GM19239 (cell line): ENCODE data around the gene HARBI1.

Source experiments
- DNase-seq: peaks from one replicate; pipeline ENCODE4 v3.0.0; 2011; ENCODE audit warnings: low spot score; ENCODE audit not compliant: insufficient read length
- FAIRE-seq: peaks from 2 replicates; lab custom pipeline; 2011; peaks lifted over from hg19 to GRCh38; lab: Jason Lieb, UNC

HARBI1 gene

GRCh38 chr11:46559815-46560214 lies 57.2 kb downstream of the HARBI1 start:
- FAIRE-seq, result no peak
- DNase-seq, result no peak

DNA sequence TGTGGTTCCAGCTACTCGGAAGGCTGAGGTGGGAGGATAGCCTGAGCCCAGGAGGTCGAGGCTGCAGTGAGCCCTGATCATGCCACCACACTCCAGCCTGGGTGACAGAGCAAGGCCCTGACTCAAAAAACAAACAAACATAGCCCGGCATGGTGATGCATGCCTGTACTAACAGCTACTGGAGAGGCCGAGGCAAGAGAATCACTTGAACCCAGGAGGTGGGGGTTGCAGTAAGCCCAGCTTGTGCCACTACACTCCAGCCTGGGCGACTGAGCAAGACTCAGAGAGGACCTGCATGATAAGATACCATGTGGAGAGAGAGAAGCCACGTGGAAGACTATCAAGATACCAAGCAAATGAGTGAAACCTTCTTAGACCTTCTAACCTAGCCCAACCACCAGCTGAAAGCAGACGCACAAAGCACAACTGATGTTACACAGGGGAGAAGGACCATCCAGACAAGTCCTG lies 59.3 kb downstream of the HARBI1 start:
- FAIRE-seq, result no peak
- DNase-seq, result no peak

DNA sequence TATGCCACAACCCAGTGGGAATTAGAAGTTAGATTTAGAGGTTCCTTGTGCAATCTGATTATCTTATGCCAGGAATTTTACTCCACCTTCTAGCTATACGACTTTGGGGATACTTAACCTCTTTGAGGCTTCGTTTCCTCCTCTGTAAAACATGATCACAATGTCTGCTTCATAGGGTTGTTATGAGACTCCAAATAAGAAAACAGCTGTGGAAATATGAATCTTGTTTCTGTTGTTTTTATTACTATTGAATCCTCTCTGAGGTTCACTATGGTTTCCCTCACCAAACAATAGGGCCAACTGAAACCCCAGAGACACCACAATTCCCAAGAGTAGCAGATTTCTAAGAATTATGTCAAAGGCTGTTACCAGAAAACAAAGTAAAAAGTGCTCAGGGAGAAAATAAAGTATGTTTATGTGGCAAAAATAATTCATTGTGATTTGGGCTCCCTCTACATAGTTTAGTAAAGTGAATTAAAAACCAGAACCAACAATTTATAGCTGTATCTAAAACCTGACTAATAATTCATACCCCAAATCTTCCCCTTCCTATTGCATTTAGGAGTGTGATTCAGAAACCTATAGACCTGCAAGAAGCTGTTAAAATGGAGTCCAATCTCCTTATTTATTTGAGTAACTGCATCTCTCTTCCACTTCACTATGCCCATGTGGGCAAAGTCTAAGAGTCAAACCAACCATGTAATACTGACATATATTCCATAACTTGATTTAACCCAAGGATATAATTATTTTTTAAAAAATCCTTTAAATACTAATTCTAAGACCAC lies 61.6 kb downstream of the HARBI1 start:
- peak; percentile 42 for FAIRE-seq
- DNase-seq, result peak; percentile 22

GRCh38 chr11:46554213-46555147 lies 62.5 kb downstream of the HARBI1 start:
- peak; percentile 18 for FAIRE-seq
- no peak for DNase-seq

GRCh38 chr11:46553814-46554212 lies 63.2 kb downstream of the HARBI1 start:
- no peak for FAIRE-seq
- no peak for DNase-seq
